Measurements from ENCODE around the gene TFIP11.

DNA sequence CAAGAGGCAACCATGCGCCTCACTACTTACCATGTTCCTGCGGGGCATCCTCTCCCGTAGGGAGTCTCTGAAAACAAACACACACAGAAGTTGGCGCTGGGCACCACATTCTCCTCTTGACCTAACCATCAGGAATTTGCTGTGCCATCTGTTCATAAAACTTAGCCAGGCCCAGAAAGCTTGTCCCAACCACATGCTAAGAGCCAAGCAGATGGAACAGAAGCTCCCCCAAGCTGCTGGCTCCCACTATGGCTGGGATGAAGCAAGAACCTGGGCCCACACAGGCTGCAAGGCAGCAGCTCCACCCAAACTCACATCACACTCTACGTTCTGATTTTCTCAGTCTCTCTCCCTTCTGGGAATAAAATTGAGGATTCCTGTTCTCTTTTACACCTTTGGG is 46.1 kb downstream of the TFIP11 start:
- TF ChIP-seq, protein P1, sequence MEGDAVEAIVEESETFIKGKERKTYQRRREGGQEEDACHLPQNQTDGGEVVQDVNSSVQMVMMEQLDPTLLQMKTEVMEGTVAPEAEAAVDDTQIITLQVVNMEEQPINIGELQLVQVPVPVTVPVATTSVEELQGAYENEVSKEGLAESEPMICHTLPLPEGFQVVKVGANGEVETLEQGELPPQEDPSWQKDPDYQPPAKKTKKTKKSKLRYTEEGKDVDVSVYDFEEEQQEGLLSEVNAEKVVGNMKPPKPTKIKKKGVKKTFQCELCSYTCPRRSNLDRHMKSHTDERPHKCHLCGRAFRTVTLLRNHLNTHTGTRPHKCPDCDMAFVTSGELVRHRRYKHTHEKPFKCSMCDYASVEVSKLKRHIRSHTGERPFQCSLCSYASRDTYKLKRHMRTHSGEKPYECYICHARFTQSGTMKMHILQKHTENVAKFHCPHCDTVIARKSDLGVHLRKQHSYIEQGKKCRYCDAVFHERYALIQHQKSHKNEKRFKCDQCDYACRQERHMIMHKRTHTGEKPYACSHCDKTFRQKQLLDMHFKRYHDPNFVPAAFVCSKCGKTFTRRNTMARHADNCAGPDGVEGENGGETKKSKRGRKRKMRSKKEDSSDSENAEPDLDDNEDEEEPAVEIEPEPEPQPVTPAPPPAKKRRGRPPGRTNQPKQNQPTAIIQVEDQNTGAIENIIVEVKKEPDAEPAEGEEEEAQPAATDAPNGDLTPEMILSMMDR (conservative IDR thresholded peaks at IDR 0.05; ENCODE audit: low read length), result no peak
- TF ChIP-seq EZH2phosphoT487 (IDR thresholded peaks at IDR 0.05; ENCODE audit: borderline replicate concordance), result no peak

All from Loucy (cell line).